Measurements from ENCODE around the gene MCTP1.

GRCh38 chr5:94903726-94904125, 381.2 kb downstream of the MCTP1 start:
- TF ChIP-seq AFF4 (CRISPR knock-in tag; IDR thresholded peaks at IDR 0.05; ENCODE audit: borderline replicate concordance) (no peak), CTCF (IDR thresholded peaks at IDR 0.05) (no peak), JUN (CRISPR knock-in tag; IDR thresholded peaks at IDR 0.05) (no peak), RORB (CRISPR knock-in tag; IDR thresholded peaks at IDR 0.05) (no peak), NR1H2 (CRISPR knock-in tag; IDR thresholded peaks at IDR 0.05) (no peak), ZNF512 (CRISPR knock-in tag; IDR thresholded peaks at IDR 0.05; ENCODE audit: borderline replicate concordance) (no peak), ATF3 (CRISPR knock-in tag; conservative IDR thresholded peaks at IDR 0.05) (no peak), CBFB (CRISPR knock-in tag; IDR thresholded peaks at IDR 0.05; ENCODE audit: low read depth) (no peak), TEAD4 (CRISPR knock-in tag; IDR thresholded peaks at IDR 0.05) (no peak), USF2 (CRISPR knock-in tag; IDR thresholded peaks at IDR 0.05) (no peak), CREB1 (CRISPR knock-in tag; IDR thresholded peaks at IDR 0.05) (no peak), SMAD4 (CRISPR knock-in tag; IDR thresholded peaks at IDR 0.05) (no peak)

Measured in WTC11 (cell line).